Measurements from ENCODE around the gene PSME1. TPM values are rescaled to one million over a fixed set of nuclear protein-coding genes. Genes with fewer than 3 reads are reported as not detected.

Gene PSME1
- total RNA-seq, 4 donors from 2014 or later: 81.0 to 175 (median 131) TPM

- DNase-seq: no peak
- intact Hi-C loops (cut with DNase I; ENCODE audit: low total_unique reads): no loop called here
- TF ChIP-seq CTCF (IDR thresholded peaks at IDR 0.05) (no peak), POLR2A (IDR thresholded peaks at IDR 0.05) (no peak)
- no peaks in the 10 kb centered on the region for H3K27me3 ChIP-seq
- no peak overlapping the region for H3K27ac ChIP-seq
- no peaks in the 10 kb centered on the region for H3K4me1 ChIP-seq
- no peaks in the 10 kb centered on the region for H3K9me3 ChIP-seq
- H3K36me3 ChIP-seq: no peaks in the 10 kb centered on the region
- H3K4me3 ChIP-seq: no peak overlapping the region
These were observed 47.1 kb downstream of the PSME1 start for GRCh38 chr14:24183014-24183481.

- Histone ChIP-seq H3K27me3 (no peaks in the 10 kb centered on the region), H3K4me3 (no peak overlapping the region), H3K9me3 (no peaks in the 10 kb centered on the region), H3K4me1 (no peaks in the 10 kb centered on the region), H3K27ac (no peak overlapping the region), H3K36me3 (no peaks in the 10 kb centered on the region)
- no peak for TF ChIP-seq POLR2A (IDR thresholded peaks at IDR 0.05)
- no peak for TF ChIP-seq CTCF (IDR thresholded peaks at IDR 0.05)
- intact Hi-C loops (cut with DNase I; ENCODE audit: low total_unique reads): no loop called here
- no peak for DNase-seq
These were observed 48.3 kb downstream of the PSME1 start for GRCh38 chr14:24184104-24184970.

GRCh38 chr14:24185026-24185425 lies 49.0 kb downstream of the PSME1 start:
- TF ChIP-seq CTCF (IDR thresholded peaks at IDR 0.05) (no peak), POLR2A (IDR thresholded peaks at IDR 0.05) (no peak)

GRCh38 chr14:24185741-24186140 lies 49.7 kb downstream of the PSME1 start:
- Histone ChIP-seq H3K4me1 (no peaks in the 10 kb centered on the region), H3K4me3 (no peak overlapping the region), H3K27me3 (no peaks in the 10 kb centered on the region), H3K9me3 (no peaks in the 10 kb centered on the region), H3K36me3 (no peaks in the 10 kb centered on the region), H3K27ac (no peak overlapping the region)
- no peak for DNase-seq
- TF ChIP-seq CTCF (IDR thresholded peaks at IDR 0.05) (no peak), POLR2A (IDR thresholded peaks at IDR 0.05) (no peak)
- intact Hi-C loops (cut with DNase I; ENCODE audit: low total_unique reads): no loop called here

More at GRCh38 chr14:24185026-24185425, 49.0 kb downstream of the PSME1 start:
- no peak for DNase-seq
- Histone ChIP-seq H3K4me3 (no peak overlapping the region), H3K9me3 (no peaks in the 10 kb centered on the region), H3K4me1 (no peaks in the 10 kb centered on the region), H3K36me3 (no peaks in the 10 kb centered on the region), H3K27me3 (no peaks in the 10 kb centered on the region), H3K27ac (no peak overlapping the region)
- intact Hi-C loops (cut with DNase I; ENCODE audit: low total_unique reads): no loop called here

GRCh38 chr14:24186831-24187538 lies 51.0 kb downstream of the PSME1 start:
- Histone ChIP-seq H3K4me3 (no peak overlapping the region), H3K27ac (no peak overlapping the region), H3K27me3 (no peaks in the 10 kb centered on the region), H3K36me3 (no peaks in the 10 kb centered on the region), H3K4me1 (no peaks in the 10 kb centered on the region), H3K9me3 (no peaks in the 10 kb centered on the region)
- TF ChIP-seq POLR2A (IDR thresholded peaks at IDR 0.05): no peak
- no peak for TF ChIP-seq CTCF (IDR thresholded peaks at IDR 0.05)
- intact Hi-C loops (cut with DNase I; ENCODE audit: low total_unique reads): no loop called here
- no peak for DNase-seq
